ENCODE data around the gene ZNF791.
"Not testable (repeated sequence)": the region's sequence is repeated elsewhere in the genome, so short reads cannot be mapped to it uniquely, and the experiment has no call there.

ZNF791 gene

GRCh38 chr19:12610540-12611360 lies at the start of gene ZNF791, which contains the start of gene ZNF490:
ZNF791 (plus strand) TSS chr19:12610920; CDS start chr19:12611080, 160 bp downstream.
ZNF490 (minus strand) TSS chr19:12610813; CDS start chr19:12610680, 133 bp downstream.
- DNase-seq, result peak; percentile 99

GRCh38 chr19:12564016-12564664 lies 46.6 kb upstream of the ZNF791 start:
- DNase-seq, result peak; percentile 89

GRCh38 chr19:12566380-12566779 lies 44.3 kb upstream of the ZNF791 start:
- DNase-seq, result not testable (repeated sequence)

DNA sequence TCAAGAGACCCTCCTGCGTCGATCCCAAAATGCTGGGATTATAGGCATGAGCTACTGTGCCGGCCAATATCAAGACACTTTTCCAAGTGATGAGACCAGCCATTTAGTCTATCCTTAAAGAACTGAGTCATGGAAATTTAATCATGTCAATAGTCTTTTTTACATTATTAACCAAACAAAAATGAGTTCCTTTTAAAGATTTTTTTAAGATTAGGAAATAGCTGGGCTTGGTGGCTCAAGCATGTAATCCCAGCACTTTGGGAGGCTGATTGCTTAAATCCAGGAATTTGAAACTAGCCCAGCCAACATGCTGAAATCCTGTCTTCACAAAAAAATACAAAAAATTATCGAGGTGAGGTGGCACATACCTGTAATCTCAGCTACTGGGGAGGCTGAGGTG lies 42.8 kb upstream of the ZNF791 start:
- no peak for DNase-seq

DNA sequence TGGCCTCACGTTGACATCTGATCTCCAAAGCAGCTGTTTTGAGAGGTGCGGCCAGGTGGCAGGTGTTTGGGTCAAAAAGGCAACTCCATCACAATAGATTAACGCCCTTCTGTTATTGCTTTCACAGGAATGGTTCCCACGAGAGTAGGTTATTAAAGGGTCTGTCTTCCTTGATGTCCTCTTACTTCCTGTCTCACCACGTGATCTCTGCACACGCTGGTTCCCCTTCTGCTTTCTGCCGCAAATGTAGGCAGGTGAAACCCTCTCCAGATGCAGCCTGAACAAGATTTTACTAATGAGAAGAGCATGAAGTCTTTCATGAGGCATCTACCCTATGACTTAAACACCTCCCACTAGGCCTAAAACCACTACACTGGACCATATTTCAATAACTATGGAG lies 36.7 kb upstream of the ZNF791 start:
- DNase-seq, result peak; percentile 94

GRCh38 chr19:12578641-12579040 lies 32.1 kb upstream of the ZNF791 start:
- no peak for DNase-seq

- DNase-seq, result no peak
Measured at GRCh38 chr19:12580180-12580694, 30.5 kb upstream of the ZNF791 start.

DNA sequence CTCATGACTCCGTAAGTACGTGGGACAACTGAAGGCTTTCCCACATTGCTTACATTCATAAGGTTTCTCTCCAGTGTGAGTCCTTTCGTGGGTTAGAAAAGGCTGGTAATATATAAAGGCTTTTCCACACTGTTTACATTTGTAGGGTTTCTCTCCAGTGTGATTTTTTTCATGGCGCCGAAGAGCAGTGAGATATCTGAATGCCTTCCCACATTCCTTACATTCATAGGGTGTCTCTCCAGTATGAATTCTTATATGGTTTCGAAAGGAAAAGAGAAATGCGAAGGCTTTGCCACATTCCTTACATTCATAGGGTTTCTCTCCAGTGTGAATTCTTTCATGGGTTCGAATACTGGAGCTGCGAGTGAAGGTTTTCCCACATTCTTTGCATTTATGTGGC lies 29.6 kb upstream of the ZNF791 start:
- no peak for DNase-seq

GRCh38 chr19:12596485-12596884 lies 14.2 kb upstream of the ZNF791 start:
- DNase-seq, result no peak

- DNase-seq, result no peak
Measured at GRCh38 chr19:12596927-12597548, 13.7 kb upstream of the ZNF791 start.

DNA sequence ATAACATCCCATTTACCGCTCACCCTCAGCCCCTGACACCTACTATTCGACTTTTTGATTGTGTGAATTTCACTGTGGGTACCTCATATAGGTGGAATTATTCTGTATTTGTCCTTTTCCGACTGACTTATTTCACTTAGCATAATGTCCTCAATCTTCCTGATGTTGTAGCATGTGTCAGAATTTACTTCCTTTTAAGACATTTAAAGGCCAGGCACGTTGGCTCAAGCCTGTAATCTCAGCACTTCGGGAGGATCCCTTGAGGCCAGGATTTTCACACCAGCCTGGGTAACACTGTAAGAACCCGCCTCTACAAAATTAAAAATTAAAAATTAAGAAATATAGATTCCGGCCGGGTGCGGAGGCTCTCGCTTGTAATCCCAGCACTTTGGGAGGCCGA lies 13.1 kb upstream of the ZNF791 start:
- DNase-seq, result no peak

GRCh38 chr19:12603714-12604113 lies 7.0 kb upstream of the ZNF791 start:
- no peak for DNase-seq

DNA sequence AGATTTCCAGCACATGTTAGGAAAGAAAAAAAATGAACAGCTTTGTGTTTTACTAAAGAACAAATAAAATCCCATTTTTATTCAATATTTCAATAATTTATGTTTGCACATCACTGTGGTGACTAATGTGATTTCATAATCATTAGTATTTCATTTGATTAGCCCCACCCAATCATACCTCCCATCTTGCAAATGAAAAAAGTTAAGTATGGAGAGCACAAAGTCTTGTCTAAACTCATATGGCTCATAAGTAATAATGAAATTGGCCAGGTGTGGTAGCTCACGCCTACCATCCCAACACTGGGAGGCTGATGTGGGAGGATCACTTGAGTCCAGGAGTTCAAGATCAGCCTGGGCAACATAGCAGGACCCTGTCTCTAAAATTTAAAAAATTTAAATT lies 3.9 kb upstream of the ZNF791 start:
- DNase-seq, result no peak

DNA sequence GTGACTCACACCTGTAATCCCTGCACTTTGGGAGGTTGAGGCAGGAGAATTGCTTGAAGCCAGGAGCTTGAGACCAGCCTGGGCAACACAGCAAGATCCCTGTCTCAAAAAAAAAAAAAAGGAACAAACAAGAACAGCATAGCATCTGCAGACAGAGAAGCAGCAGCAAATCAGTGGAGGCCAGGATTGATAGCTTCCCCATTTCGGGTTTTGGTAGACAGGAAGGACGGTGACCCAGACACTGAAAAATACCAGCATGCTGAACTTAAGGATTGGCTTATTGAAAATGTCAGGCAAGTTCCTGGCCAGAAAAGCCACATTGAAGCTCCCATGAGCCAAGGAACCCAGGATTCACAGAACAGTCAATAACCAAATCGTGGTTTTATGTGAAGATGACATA lies 3.1 kb upstream of the ZNF791 start:
- no peak for DNase-seq

- peak; percentile 82 for DNase-seq
Measured at GRCh38 chr19:12611361-12611699, 610 bp downstream of the ZNF791 start.

DNA sequence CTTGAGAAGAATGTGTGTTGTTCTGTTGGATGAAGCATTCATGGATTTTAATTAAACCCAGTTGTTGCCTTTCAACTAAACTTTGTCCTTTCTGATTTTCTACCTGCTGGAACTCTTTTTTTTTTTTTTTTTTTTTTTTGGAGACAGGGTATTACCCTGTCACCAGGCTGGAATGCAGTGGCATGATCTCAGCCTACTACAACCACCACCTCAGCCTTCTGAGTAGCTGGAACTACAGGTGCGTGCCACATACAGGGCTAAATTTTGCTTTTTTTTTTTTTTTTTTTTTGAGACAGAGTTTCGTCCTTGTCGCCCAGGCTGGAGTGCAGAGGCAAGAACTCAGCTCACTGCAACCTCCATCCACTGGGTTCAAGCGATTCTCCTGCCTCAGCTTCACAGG lies 6.9 kb downstream of the ZNF791 start:
- DNase-seq, result no peak

DNA sequence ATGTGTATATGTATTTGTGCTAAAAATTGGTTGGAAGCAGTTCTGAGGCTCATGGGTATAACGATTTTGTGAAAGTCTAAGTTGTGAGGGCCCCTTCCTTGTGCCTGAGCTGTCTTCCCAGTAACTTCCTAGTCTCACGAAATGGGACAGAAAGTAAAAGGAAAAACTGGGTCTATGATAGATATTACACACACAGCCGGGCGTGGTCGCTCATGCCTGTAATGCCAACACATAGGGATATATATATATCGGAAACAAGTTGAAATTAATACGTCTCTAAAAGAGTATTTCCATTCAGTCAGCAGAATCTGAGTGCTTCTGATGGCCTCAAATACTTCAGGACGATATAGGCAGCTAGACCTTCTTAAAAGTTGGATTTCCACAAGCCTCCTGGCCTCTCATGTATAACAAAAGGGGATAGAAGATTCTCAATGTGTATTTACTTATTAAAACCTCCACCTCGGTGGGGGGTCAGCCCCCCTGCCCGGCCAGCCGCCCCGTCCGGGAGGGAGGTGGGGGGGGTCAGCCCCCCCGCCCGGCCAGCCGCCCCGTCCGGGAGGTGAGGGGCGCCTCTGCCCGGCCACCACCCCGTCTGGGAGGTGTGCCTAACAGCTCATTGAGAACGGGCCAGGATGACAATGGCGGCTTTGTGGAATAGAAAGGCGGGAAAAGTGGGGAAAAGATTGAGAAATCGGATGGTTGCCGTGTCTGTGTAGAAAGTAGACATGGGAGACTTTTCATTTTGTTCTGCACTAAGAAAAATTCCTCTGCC lies 10.7 kb downstream of the ZNF791 start:
- DNase-seq, result not testable (repeated sequence)

DNA sequence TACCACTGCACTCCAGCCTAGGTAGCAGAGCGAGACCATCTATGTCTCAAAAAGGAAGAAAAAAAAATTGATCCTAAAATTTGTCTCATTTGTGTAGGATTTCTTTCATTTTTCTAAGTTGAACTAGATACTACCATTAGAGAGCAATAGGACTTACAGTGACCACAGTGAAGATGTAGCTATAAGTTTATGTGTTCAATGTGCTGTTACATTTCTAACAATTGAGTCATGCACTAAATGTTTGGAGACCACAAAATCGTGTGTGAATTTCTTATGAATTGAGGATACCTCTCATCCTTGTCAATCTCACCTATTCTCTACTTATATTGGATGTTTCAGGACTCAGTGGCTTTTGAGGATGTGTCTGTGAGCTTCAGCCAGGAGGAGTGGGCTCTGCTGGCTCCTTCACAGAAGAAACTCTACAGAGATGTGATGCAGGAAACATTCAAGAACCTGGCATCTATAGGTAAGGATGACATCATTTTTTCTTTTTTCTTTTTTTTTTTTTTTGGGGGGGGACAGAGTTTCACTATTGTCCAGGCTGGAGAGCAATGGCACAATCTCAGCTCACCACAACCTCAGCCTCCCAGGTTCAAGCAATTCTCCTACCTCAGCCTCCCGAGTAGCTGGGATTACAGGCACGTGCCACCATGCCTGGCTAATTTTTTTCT lies 12.8 kb downstream of the ZNF791 start:
- no peak for DNase-seq

- DNase-seq, result no peak
Measured at GRCh38 chr19:12626958-12627357, 16.2 kb downstream of the ZNF791 start.

GRCh38 chr19:12628040-12629022 lies 17.6 kb downstream of the ZNF791 start:
- no peak for DNase-seq

GRCh38 chr19:12629215-12629614 lies 18.5 kb downstream of the ZNF791 start:
- DNase-seq, result no peak
